HUES48 (cell line): ENCODE results near the gene DLST.

Experiments used
- H3K27ac ChIP-seq: one replicate; pipeline ENCODE4 v1.7.0; 2013; ENCODE audit warnings: low read depth, low read length, inconsistent platforms
- H3K27me3 ChIP-seq: 2 replicates; pipeline ENCODE4 v1.6.1; 2013; ENCODE audit warnings: mild to moderate bottlenecking, low read length; ENCODE audit not compliant: control insufficient read depth, insufficient read depth
- H3K36me3 ChIP-seq: 2 replicates; pipeline ENCODE4 v1.6.1; 2013; ENCODE audit warnings: low read length; ENCODE audit not compliant: control insufficient read depth, insufficient read depth
- H3K4me1 ChIP-seq: 2 replicates; pipeline ENCODE4 v1.6.1; 2013; ENCODE audit warnings: mild to moderate bottlenecking, low read length; ENCODE audit not compliant: control insufficient read depth, insufficient read depth
- H3K4me3 ChIP-seq: 2 replicates; pipeline ENCODE4 v1.5.1; 2013; ENCODE audit warnings: mild to moderate bottlenecking, low read depth, low read length
- H3K9ac ChIP-seq: 2 replicates; pipeline ENCODE4 v1.6.1; 2013; ENCODE audit warnings: mild to moderate bottlenecking, low read depth, low read length, moderate library complexity
- H3K9me3 ChIP-seq: 2 replicates; pipeline ENCODE4 v1.6.1; 2013; ENCODE audit warnings: low read length; ENCODE audit not compliant: control insufficient read depth, insufficient read depth

The DLST gene

DNA sequence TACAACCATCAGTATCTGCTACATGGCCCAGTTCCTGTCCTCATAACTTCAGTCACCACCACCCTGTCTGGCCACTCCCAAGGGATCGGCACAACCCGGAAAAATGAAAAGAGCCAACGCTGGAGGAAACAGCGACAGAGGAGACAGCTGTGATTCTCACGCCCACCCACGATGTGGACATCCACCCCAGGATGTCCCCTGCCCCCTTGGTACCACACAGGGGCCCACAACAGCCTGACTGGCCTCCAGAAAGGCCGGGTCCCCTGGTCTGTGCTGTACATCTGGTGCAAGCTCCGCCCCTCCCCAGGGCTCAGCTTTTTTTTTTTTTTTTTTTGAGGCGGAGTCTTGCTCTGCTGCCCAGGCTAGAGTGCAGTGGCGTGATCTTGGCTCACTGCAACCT, 28.8 kb downstream of the DLST start:
- Histone ChIP-seq H3K9ac (no peak overlapping the region), H3K27ac (no peak overlapping the region), H3K4me3 (no peak overlapping the region), H3K9me3 (no peaks in the 10 kb centered on the region), H3K27me3 (no peaks in the 10 kb centered on the region), H3K36me3 (peaks cover 5% of the 10 kb centered on the region), H3K4me1 (no peaks in the 10 kb centered on the region)

DNA sequence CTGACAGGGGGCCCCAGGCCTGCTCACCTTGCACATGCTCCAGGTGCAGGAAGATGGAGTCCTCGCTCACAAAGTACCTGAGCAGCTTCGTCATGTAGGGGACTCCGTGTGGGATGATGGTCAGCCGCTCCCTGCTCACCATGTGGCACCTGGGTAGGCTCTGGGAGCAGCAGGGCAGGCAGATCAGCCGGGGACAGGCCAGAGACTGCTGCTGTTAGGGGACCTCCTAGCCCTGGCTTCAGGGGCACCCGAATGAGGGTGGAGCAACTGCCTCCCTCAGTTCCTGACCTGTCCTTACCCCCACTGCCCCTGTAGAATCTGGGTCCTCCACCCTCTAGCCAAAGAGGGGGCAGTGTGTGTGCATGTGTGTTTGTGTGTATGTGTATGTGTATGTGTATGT, 29.5 kb downstream of the DLST start:
- Histone ChIP-seq H3K4me3 (no peak overlapping the region), H3K36me3 (peaks cover 5% of the 10 kb centered on the region), H3K27ac (no peak overlapping the region), H3K27me3 (no peaks in the 10 kb centered on the region), H3K4me1 (no peaks in the 10 kb centered on the region), H3K9me3 (no peaks in the 10 kb centered on the region), H3K9ac (no peak overlapping the region)

DNA sequence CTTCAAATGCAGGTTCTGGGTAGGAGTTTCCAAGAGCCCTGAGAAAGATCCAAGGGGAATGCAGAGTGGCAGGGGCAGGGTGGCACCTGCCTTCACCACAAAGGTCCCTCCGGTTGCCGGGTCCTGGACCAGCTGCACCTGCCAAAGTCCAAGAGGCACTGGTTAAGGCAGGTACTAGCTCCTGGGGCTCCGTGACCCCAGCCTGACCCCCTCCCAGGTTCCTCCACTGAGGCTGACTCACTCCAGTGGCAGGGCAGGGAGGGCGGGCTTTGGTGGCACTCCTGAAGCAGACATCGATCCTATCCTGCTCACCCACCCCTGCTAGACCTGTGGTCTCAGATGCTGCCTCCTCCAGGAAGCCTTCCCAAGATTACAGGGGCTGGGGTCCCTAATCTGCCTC, 30.0 kb downstream of the DLST start:
- H3K36me3 ChIP-seq: peaks cover 3% of the 10 kb centered on the region; the same call in 1 of the 2 replicates

DNA sequence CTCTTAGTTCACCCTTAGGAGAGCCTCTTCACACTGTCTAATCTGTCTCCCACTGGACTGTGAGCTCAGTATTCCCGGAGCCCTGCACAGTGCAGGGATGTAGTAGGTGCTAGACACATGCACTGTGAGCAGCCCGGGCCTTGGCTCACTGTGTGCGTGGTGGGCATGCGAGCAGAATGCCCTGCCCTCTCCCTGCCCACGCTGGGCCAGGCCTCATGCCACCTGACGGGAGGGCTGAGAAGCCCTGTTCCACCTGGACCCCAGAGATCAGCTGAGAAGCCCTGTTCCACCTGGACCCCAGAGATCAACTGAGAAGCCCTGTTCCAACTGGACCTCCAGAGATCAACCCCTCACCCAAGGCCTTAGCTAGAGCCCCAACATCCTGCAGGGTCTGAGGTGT, 30.4 kb downstream of the DLST start:
- Histone ChIP-seq H3K27ac (no peak overlapping the region), H3K9ac (no peak overlapping the region), H3K4me3 (no peak overlapping the region)

More for the DNA sequence above, 30.0 kb downstream of the DLST start:
- H3K4me3 ChIP-seq: no peak overlapping the region
- H3K9ac ChIP-seq: no peak overlapping the region
- H3K4me1 ChIP-seq: no peaks in the 10 kb centered on the region
- no peaks in the 10 kb centered on the region for H3K27me3 ChIP-seq
- H3K27ac ChIP-seq: no peak overlapping the region
- H3K9me3 ChIP-seq: no peaks in the 10 kb centered on the region

DNA sequence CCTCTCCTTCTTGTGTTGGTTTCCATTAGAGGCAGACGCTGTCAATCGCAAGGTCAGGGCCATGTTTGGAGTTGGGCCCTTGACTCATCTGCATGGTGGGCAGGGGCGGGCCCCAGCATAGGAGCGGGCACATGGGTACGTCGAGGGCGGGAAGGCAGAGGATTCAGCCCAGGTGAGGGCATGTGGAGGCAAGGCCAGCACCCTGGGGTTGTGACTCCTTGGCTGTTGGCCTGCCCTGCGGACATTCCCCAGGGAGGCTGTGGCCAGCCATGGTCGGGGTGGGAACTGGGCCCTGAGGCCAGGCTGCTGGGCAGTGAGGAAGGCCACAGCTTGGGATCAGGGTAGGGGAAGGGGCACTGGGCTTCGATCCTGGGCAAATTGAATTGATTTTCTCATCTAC, 31.1 kb downstream of the DLST start:
- H3K27ac ChIP-seq: no peak overlapping the region
- H3K9me3 ChIP-seq: no peaks in the 10 kb centered on the region
- H3K9ac ChIP-seq: no peak overlapping the region
- no peaks in the 10 kb centered on the region for H3K36me3 ChIP-seq
- no peaks in the 10 kb centered on the region for H3K27me3 ChIP-seq
- H3K4me3 ChIP-seq: no peak overlapping the region
- H3K4me1 ChIP-seq: no peaks in the 10 kb centered on the region

More for the DNA sequence above, 30.4 kb downstream of the DLST start:
- H3K4me1 ChIP-seq: no peaks in the 10 kb centered on the region
- no peaks in the 10 kb centered on the region for H3K27me3 ChIP-seq
- H3K9me3 ChIP-seq: no peaks in the 10 kb centered on the region
- no peaks in the 10 kb centered on the region for H3K36me3 ChIP-seq

DNA sequence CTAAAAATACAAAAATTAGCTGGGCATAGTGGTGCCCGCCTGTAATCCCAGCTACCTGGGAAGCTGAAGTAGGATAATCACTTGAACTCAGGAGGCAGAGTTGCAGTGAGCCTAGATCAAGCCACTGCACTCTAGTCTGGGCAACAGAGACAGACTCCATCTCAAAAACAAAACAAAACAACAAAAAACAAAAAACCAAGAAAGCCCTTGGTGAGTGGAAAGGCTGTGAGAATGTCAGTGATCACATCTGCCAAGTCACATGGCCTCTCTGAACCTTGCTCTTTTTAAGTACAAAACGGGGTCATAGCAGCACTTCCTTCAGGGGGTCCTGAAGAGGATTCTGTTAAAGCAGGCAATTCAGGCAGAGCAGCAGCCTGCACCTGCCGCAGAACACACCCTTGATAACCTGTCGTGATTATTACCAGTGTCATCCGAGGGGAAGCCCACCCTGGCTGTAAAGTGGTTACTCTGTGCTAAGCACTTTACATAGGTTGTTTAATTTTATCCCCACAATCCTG, 31.7 kb downstream of the DLST start:
- no peaks in the 10 kb centered on the region for H3K27me3 ChIP-seq
- H3K4me1 ChIP-seq: no peaks in the 10 kb centered on the region
- H3K9ac ChIP-seq: no peak overlapping the region
- H3K9me3 ChIP-seq: no peaks in the 10 kb centered on the region
- H3K4me3 ChIP-seq: no peak overlapping the region
- H3K27ac ChIP-seq: no peak overlapping the region
- H3K36me3 ChIP-seq: no peaks in the 10 kb centered on the region

DNA sequence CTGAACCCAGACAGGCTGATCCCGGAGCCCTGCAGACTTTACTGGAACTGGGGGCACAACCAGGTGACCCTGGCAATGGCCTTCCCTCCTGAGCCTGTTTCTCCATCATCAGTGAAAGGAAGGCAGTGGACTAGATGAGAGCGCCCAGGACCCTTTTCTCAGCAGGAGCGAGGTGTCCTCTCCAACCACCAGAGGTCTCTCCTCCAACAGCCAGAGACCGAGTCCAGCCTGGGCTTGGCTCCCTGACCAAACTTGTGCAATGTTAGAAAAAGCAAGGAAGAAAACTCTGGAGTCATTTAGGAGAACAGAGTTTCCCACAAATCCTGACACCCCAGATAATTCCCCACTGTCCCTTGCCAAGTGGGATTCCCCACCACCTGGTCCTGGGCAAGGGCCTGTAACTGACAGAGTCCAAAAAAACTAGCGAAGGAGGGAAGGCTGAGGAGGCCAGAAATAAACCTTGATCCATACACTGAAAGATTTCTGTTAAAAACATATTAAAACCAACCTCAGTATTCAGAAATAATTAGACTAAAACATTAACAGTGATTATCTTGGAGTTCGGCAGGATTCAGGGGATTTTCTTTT, 32.4 kb downstream of the DLST start:
- Histone ChIP-seq H3K4me3 (no peak overlapping the region), H3K36me3 (peaks cover under 1% of the 10 kb centered on the region), H3K4me1 (no peaks in the 10 kb centered on the region), H3K27me3 (no peaks in the 10 kb centered on the region), H3K27ac (no peak overlapping the region), H3K9ac (no peak overlapping the region), H3K9me3 (no peaks in the 10 kb centered on the region)

DNA sequence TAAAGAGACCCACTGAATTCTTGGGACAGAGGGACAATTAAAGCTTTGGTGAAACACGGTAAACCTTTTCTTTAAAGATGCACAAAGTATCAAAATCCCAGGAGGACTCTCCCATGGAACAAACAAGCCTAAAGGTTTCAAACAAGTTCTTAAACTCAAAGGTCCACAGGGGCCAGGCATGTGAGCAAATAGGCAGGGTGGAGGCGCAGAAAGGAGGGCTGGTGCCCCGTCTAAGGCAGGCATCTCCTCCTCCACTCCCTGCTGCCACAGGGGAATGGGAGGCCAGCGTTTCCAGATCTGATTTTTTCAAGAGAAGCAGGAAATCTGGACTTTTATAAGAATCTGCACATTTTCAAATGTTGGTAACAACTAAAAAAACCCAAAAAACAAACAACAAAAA, 33.7 kb downstream of the DLST start:
- Histone ChIP-seq H3K36me3 (peaks cover 4% of the 10 kb centered on the region), H3K27ac (no peak overlapping the region), H3K27me3 (no peaks in the 10 kb centered on the region), H3K4me1 (no peaks in the 10 kb centered on the region), H3K9ac (no peak overlapping the region), H3K4me3 (no peak overlapping the region), H3K9me3 (no peaks in the 10 kb centered on the region)

DNA sequence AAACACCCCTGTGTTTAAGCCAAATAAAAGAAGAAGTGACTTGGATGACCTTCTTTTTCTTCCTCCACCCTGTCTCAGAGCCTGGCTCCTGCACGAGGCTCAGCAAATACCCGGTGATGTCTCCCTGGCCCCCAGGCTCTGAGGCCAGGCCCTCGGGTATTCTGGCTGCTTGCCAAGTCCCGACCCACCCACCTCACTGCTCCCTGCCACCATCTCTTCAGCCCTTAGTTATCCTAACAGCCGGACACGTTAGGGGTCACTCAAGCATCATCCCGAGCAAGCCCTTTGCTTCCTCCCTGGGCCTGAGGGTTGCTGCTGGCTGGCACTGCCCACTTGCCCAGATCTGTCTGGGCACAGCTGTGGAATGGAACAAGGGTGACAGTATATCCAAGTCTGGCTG, 34.1 kb downstream of the DLST start:
- Histone ChIP-seq H3K4me3 (no peak overlapping the region), H3K9me3 (no peaks in the 10 kb centered on the region), H3K27ac (no peak overlapping the region), H3K9ac (no peak overlapping the region), H3K36me3 (peaks cover 4% of the 10 kb centered on the region), H3K27me3 (no peaks in the 10 kb centered on the region), H3K4me1 (no peaks in the 10 kb centered on the region)

DNA sequence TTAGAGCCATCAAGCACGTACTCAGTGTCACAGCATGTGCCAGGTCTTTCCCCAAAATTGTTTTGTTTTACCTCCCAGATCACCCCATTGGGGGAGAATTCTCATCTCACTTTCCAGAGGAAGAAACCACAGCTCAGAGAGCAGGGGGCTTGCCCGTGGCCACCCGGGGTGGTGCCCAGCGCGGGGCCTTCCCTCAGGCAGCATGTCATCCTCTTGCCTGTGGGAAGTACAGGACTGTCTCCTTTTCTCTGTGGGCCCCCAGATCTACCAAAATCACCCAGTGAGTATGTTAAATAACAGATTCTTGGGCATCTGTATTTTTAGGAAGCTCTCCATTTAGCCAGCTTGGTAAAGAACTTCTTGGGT, 35.4 kb downstream of the DLST start:
- Histone ChIP-seq H3K4me3 (no peak overlapping the region), H3K36me3 (peaks cover 4% of the 10 kb centered on the region), H3K9me3 (no peaks in the 10 kb centered on the region), H3K9ac (no peak overlapping the region), H3K27me3 (no peaks in the 10 kb centered on the region), H3K27ac (no peak overlapping the region), H3K4me1 (no peaks in the 10 kb centered on the region)

DNA sequence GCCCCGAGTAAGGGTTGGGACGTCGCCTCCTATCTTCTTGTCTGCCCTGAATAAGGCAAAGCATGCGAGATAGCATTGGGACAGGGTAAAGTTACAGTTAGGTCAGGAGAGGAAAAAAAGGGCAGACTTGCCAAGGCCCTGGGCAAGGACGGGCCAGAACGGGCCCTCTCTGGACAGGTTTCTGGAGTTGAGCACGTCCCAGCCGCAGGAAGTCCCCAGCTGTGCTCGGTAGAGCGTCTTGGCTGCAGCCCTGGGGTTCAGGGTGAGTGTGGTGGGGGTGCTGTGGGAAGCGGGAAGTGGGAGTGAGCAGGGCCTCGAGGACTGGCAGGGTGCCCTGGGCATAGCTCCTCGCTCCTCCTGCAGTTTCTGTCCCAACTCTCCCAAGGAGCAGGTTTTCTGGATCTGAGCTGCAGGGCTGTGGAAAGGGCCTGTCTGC, 35.9 kb downstream of the DLST start:
- Histone ChIP-seq H3K4me3 (no peak overlapping the region), H3K9me3 (no peaks in the 10 kb centered on the region), H3K9ac (no peak overlapping the region), H3K27ac (no peak overlapping the region), H3K36me3 (peaks cover 4% of the 10 kb centered on the region), H3K4me1 (no peaks in the 10 kb centered on the region), H3K27me3 (no peaks in the 10 kb centered on the region)
